Activated CD4-positive, alpha-beta T cell treated with anti-CD3 and anti-CD28 coated beads, Interleukin-2, amount 50 U/mL, for 48 hours (primary cell): ENCODE results near the gene LAPTM5.

ENCODE experiments used
- DNase-seq, 2 experiments: peaks; one replicate each; pipeline ENCODE4 v3.0.0-alpha.2; 2020

Gene LAPTM5

GRCh38 chr1:30712583-30712982 lies 45.0 kb downstream of the LAPTM5 start:
- DNase-seq: no peak

DNA sequence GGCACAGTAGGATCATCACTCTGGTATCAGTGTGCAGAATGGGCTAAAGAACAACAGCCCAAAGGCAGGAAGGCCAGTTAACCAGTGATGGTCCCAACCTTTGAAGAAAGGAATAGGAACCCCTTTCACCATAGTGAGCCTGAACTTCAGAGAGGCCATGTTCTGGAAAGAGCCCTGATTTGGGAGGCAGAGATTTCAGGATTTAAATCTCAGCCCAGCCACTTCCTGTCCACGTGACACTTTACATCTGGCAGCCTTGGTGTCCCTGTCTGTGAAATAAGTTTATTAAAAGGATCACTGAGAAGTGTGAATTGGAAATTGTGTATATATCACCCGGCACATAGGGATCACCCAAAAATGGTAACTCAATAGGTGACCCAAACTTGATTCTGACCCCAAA lies 47.2 kb downstream of the LAPTM5 start:
- no peak for DNase-seq

DNA sequence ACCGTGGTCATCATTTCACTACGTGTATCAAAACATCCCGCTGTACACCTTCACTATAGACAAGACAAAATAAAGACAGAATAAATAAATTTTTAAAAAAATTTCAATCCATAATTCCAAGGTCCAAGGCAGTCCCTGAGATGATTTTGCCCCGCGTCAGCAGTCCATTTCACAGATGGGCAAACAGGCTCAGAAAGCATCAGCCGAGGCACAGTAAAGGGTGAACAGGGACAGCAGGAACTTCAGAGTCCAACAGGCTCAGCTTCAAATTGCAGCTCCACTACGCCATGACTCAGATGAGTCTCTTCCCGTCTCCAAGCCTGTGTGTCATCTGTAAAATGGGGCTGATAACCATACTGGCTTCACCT lies 49.2 kb downstream of the LAPTM5 start:
- DNase-seq: no peak

GRCh38 chr1:30707412-30708360 lies 49.9 kb downstream of the LAPTM5 start:
- DNase-seq: peak; percentile 74 to 79

DNA sequence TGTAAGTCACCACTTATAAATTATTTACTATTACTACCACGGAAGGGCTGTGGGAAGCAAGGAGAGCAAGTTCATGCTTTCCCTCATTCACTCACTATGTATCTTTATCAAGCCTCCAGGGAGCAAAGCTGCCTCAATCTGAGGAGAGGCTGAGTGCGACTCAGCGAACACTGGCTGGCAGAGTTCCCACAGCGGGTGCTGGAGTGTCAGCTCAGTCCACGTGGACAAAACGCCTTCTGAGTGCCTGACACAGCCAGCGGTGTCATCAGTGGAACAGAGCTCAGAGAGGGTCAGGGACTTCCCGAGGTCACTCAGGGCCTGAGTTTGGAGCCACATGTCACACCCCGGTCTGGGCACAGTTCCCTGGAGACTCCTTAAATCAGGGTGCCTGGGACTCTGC lies 51.0 kb downstream of the LAPTM5 start:
- DNase-seq: no peak

GRCh38 chr1:30705698-30706097 lies 51.9 kb downstream of the LAPTM5 start:
- no peak for DNase-seq

- no peak for DNase-seq
Observed at GRCh38 chr1:30704765-30705509, 52.6 kb downstream of the LAPTM5 start.

- DNase-seq: no peak
Observed at GRCh38 chr1:30704271-30704670, 53.3 kb downstream of the LAPTM5 start.

DNA sequence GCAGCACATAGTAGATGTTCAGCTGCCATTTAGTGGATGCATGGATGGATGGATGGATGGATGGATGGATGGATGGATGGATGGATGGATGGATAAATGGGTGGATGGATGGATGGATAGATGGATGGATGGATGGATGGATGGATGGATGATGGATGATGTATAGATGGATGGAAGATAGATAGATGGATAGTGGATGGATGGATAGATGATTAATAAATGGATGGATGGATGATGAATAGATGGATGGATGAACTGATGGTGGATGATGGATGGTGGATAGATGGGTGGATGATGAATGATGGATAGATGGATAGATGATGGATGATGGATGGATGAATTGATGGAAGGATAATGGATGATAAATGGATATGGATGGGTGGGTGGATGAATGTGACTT lies 54.8 kb downstream of the LAPTM5 start:
- no peak for DNase-seq

DNA sequence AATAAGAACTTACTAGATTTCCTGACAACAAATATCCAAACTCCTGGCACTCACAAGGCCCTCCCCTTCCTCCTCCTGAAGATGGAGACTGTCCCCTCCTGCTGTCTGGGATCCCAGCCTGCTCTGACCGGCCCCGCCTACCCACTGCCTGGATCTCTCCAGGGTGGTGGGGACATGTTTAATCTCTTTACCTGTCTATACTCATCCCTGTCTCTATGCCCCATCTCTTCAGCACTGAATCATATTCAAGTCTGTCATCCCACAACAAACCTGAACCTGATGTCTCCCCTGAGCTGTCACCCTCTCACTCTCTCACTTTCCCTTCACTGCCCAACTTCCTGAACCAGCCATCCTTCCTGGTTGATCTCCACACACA lies 56.3 kb downstream of the LAPTM5 start:
- DNase-seq: no peak

DNA sequence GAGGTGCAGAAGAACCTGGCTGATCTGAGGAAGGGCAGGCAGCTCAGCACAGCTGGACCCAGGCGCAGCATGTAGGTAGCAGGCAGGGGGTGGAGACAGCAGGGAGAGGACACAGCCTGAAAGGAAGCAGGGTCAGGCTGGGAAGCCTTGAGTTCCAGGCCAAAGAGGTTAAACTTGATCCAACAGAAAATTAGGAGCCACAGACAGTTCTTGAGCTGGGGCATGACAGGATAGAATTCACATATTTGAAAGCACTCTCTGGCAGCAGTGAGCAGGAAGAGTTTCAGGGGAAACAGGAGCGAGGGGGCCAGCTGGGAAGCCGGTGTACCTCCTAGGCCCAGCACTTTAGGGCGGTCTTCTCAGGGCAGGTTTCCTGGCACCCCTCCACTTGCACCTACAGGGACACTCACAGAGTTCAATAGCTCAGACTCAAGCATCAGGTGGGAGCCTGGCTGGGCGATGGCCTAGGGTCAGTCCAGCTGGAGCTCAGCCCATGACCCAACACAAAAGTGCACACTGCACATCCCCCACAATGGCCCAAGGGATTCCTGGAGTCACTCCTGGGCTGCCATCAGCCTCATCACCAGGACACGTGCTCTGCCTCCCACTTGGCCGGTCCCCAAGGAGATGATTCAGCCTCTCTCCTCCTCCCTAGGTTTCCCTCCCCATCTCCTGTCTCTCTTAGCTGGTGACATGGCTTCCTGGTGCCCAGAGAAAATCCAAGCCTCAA lies 56.9 kb downstream of the LAPTM5 start:
- no peak for DNase-seq

- no peak for DNase-seq
Observed at GRCh38 chr1:30699762-30700161, 57.8 kb downstream of the LAPTM5 start.

DNA sequence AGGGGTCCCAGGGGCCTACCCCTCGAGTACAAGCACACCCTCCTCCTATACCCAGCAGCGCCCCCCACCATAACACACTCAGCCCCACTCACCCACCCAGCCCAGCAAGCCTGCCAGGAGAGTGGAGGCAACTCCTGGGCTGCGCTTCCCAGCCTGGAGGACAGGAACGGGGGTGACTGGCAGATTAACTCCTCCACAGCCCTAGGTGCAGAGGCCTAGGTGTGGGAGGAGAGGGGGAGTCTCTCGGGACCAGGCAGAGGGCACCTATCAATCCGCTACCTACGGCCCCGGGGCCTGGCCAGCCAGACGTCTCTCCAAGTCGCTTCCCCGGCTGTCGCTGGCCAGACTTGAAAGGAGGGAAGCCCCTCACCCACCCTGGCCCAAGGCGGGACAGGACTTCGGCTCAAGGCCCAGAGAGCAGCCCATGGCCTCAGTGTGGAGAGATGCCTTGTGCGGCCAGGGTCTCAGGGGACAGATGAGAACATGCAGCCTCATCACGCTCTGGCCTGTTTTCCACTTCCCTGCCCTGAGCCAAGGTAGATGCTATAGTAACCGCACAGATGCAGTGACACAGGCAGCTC lies 59.1 kb downstream of the LAPTM5 start:
- no peak for DNase-seq

GRCh38 chr1:30697571-30698376 lies 59.8 kb downstream of the LAPTM5 start:
- DNase-seq: no peak

- no peak for DNase-seq
Observed at GRCh38 chr1:30696831-30697230, 60.7 kb downstream of the LAPTM5 start.

DNA sequence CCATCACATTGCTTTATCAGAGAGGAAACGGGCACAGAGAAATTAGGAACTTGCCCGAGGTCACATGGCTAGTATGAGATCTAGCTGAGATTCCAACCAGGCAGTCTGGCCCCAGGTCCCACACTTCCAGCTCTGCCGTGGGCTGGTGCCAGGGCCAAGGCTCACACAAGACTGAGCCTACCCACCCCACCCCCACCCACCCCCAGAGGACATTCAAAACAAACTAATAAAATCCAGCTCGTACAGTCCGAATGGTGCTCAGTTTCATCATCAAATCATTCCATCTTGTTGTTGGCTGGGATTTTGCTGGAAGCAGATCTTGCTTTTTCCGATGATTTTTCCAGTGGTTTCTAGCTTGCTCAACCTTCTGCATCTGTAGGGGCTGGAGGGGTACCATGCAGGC lies 62.1 kb downstream of the LAPTM5 start:
- no peak for DNase-seq

GRCh38 chr1:30694280-30695175 lies 63.0 kb downstream of the LAPTM5 start:
- no peak for DNase-seq

GRCh38 chr1:30693822-30694221 lies 63.8 kb downstream of the LAPTM5 start:
- no peak for DNase-seq

DNA sequence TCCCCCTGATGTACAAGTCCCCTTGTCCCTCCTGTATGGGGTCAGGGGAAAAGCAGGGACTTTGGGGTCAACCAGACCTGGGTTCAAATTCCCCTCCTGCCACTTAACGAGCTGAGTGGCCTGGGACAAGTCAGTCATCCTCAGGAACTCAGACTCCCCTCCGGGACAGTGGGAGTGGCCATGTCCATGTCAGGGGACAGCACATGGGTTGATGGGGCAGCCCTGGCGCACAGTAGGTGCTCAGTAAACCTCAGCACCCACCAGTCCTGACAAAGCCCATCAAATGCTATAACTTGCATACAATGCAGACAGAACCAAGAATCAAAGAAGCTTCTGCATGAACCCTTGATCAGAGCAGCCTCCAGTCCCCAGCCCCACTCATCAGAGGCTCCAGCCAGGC lies 64.2 kb downstream of the LAPTM5 start:
- no peak for DNase-seq

DNA sequence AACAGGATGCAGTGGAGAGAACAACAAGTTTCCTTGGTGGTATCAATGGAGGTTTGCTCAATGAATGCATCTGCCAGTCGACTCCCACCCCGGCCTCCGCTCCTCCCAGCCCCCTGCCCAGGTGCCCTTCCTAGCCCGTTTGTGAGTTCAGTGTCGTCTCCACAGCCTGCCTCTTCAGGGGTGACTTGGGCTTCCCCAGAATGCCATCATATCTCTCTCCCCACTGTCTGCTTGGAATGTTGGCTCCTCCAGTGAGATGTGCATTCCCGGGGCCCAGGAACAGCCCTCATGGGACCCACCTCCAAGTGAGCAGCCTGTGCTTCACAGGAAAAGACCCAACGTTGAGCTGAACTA lies 64.6 kb downstream of the LAPTM5 start:
- DNase-seq: no peak

- no peak for DNase-seq
Observed at GRCh38 chr1:30692201-30692947, 65.2 kb downstream of the LAPTM5 start.
